Activated CD4-positive, alpha-beta T cell treated with anti-CD3 and anti-CD28 coated beads for 24 hours (primary cell): Measurements from ENCODE around the gene AJUBA.
"Not testable (repeated sequence)": the region's sequence is repeated elsewhere in the genome, so short reads cannot be mapped to it uniquely, and the experiment has no call there.

ENCODE experiments used
- DNase-seq, 2 donors: peaks; one replicate each; pipeline ENCODE4 v3.0.0-alpha.2; 2020; ENCODE audit warnings: low read depth in 2 of 2

The AJUBA gene

DNA sequence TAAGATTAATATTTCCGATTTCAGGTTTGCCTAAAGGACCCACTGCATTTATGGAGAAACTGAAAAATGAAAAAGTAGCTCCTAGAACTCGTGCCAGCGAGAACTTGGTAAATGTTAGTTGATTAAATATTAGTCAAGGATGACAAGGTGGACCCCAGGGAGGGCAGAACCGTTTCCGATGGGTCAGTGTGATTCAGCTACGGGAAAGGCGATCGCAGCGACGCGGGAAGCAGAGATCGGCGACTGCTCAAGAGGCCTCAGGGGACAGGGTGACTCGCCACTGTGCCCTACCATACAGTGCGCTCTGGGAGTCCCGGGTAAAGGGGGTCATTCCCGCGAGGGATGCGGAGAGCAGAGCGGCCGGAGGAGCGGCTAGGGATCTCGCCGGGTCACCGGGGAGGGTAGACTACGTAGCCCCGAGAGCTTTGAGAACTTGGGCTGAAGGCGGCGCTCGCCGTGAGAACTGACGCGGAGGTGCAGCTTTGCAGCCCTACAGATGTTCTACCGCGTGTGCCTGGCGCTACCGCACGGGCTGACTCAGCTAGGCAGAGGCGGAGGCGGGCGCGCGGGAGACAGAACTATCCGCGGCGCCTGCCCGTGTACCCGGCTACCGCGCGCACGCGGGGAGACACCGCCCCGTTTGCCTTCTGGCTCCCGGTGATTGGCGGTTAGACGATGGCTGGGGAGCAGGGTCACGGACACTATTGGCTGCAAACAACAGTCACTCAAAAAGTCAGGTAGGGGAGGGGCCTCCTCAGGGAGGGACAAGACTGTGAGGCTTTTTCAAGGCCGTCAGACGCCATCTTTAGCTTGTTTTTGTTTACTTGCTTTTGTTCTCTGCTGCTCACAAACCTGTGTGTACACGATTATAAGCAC lies 24.4 kb upstream of the AJUBA start:
- DNase-seq = peak; percentile 92 to 94

DNA sequence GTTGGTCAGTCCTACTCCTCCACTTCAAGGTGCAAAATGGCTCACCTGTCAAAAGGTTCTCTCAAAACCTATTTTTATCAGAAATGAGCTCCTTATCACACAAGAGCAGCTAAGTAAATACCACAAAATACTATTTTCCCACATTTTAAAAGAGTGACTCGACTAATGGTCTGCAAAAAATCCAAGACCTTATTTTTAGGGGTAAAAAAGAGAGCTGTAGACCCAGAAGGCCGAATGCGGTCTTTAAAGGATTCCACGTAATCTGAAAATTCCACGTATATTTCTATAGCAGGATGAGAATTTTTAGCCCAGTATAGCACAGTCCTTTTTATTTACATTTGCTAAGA lies 23.8 kb upstream of the AJUBA start:
- no peak for DNase-seq

DNA sequence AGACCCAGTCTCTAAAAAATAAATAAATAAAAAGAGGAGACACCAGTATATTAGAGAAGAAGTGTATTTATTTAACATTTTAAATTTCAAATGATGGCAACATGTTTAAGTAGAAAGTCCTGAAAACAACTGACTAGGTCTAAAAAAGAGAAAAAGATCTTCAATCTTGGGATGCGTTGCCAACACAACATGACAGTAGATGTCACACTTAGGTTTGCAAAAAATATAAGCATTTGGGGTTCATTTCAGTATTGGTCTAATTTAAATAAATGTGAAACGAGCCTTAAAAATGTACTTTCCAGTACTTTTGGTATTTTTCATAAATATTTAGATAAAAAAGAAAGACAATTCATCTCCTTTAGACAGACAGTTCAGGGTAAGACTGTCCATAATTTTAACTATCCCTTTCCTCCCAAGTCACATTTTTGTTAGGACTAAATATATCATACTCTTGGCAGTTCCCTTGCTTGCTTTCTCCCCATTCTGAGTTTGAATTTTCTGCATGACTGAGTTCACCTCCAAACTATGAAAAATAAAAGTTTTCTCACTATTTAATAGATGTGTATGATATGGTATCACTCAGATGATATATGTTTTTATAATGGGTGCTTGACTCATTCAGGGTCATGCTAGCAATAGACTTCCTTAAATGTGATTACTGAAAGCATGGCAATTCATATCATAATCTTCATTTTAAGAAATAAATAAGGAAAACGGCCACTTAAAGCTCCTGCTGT lies 23.3 kb upstream of the AJUBA start:
- no peak for DNase-seq

DNA sequence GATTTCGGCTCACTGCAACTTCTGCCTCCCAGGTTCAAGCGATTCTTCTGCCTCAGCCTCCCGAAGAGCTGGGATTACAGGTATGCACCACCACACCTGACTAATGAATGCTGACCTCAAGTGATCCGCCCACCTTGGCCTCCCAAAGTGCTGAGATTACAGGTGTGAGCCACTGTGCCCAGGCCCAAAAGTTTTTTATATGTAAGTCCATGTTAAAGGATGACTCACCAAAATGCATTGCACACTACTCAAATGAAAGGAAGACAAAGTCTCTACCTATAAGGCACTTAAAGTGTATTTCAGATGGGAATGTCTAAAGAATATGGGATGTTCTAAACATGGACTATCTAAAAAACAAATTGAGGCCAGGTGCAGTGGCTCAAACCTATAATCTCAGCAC lies 21.9 kb upstream of the AJUBA start:
- not testable (repeated sequence) for DNase-seq

DNA sequence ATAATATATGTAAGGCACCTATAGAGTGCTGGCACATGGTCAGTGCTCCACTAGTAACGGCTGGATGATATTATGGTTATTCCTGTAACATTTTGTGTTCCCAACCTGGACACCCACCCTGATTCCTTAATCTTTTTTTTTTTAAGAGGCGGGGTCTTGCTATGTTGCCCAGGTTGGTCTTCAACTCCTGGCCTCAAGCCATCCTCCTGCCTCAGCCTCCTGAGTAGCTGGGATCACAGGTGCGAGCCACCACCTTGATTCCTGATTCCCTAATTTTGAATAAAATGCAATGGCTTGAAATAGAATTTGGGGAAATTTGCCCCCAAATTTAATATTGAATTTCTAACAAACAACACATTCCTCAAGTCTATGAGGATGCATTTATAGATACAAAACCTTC lies 20.2 kb upstream of the AJUBA start:
- no peak for DNase-seq

DNA sequence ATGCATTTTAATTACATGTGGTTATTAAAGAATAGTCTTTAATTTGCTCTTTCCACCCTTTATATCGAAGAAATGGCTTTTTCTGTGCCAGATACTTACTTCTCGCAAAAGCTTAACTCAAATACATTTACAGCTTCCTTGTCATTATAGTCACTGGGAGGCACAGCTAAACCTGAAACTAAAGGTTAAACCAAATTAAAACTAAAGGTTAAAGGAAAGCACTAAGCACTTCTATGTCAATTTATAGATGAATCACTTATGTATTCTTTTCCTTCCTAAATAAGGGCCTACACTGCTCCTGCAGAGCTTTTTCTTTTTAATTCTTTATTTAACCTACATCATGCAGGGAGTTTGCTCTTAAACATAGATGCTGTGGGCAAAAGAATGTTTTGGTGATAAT lies 18.5 kb upstream of the AJUBA start:
- DNase-seq = no peak

DNA sequence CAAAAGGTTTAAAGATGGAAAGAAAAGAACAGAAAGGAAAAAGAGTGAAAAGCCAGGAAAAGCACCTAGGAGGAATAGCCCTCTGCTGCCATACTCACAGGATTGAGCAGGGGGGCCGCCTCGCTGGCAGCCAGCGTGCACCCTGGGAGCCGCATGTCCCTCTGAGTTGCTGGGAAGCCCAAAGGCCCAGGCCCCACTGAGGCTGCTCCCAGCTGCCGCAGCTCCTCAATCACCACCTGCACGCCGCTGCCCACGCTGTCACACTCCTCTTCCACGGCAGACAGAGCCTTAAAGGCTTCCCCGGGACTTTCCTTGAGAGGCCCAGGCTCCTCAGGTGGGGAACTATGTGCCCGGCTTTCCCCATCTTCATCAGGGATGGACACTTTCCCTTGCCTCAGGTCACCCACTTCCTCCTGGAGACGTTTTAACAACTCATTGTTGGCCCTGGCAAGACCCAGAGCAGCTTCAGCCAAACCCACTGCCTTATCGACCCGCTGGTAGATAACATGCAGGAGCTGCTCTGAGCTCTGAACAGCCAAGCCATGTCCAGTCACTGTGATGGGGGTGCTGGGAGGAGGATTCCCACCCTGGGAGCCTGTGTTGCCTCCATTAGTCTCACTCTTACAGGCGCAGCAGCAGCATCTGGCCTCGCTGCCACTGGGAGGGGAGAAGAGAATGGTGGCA lies 16.1 kb upstream of the AJUBA start:
- no peak for DNase-seq

DNA sequence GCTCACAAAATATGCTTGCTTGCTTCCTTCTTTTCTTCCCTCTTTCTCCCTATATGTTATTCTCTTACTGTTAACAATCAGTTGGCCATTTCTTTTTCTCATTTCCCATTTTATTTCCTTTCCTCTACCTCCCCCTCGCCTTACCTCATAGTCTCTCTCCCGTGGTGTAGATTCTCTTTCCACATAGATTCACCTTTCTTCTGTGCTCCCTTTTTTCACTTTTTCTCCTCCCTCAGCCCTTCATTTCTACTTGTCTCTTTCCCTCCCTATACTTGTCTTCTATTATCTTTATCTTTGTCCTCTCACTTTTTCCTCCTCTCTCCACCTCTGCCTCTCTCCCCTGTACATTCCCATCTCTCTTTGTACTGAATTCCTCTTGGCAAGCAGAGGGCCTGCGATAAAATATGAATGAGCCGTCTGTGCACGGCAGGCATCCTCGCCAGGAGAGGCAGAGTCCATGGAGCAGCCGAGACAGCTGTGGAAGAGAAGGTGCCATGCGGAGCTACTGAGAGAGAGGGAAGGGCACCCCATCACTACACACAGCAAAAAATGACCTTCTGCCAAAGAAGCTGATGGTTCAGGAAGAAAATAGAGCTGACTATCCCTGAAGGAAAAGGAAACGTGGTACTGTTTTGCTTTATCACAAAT lies 15.4 kb upstream of the AJUBA start:
- no peak for DNase-seq

DNA sequence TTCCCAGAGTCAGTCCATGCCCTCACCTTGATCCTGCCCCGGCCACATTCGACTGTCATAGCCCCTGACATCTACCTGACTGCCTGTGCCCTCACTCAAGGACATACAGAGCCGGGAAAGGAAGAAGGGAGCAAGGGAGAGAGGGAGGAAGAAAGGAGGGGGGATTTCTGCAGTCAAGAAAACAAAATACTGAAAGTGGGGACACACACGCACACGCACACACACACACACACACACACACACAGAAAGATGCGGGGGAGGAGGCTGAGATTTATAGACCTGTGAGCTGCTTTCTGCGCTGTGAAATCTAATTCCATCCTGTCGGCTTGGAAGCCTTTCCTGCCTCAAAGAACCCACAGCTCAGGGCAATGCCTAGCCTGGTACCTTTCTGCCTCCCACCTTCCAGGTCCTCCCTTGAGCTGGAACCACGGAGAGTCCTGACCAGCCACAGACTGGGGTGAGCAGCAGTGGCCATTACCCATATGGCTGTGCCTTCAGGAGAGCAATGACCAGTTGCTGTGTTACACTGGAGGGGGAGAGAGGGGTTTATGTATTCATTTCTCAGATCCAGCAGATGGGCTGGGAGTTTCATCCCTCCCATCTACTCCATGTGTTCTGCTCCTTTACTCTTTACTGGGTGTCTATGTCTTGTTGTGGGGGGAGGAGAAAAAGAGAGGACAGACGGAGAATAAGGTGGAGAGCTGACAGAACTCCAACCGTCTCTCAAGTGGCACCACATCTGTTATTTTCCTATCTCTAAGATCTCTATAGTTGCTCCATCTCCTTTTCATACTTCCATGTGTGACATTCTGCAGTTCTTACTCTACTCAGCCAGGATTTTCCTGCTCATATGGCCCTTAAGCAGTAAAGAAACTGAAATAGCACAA lies 14.7 kb upstream of the AJUBA start:
- no peak for DNase-seq

DNA sequence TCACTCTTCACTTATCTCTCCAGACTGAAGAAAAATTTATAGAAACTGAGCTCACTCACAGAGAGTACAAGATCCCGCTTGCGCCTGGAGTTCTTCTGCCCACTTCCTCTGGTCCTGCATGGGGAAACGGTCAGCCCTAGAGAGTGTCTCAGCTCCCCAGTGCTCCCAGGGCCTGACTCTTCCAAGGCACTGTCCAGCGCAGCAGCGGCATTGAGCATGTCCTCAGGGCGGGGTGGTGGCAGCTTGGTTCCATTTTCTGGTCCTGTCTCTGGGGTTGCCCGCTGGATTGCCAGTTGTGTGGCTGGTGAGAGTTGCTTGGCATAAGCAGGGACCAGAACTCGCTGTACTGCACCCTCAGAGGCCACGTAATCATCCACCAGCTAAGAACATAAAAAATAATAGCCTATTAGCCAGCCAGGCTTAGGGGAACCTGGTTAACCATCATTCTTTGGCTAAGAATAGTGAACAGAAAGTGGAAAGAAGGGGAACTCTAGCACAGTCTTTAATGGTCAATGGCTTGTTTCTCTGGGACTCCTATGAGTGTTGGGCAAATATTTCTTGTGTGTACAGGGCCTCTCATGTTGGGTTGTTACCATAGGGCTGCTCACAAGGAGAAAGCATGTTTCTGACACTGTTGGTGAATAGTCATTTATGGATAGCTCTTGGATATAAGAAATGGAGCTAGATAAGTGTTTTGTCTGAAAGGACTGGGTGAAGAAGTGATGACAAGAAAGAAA lies 13.7 kb upstream of the AJUBA start:
- no peak for DNase-seq

DNA sequence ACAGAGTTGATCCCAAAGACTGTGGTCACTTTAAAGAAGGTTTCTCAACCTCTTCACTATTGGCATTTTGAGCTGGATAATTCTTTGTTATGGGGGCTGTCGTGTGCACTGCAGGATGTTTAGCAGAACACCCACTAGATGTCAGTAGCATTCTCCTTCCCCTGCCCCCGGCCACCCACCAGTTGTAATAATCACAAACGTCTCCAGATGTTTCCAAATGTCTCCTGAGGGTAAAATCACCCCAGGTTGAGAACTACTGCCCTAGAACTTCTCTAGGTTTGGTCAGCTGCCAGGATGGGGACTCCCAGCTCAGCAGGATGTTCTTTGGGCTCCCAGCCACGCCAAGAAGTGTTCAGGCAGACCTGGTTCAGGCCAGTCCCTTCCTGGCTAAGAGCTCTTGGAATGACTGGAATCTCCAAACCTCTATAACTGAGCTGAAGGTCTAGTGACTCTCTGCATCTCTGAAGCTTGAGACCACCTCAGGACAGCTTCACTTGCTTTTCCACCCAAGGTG lies 12.5 kb upstream of the AJUBA start:
- DNase-seq = no peak

DNA sequence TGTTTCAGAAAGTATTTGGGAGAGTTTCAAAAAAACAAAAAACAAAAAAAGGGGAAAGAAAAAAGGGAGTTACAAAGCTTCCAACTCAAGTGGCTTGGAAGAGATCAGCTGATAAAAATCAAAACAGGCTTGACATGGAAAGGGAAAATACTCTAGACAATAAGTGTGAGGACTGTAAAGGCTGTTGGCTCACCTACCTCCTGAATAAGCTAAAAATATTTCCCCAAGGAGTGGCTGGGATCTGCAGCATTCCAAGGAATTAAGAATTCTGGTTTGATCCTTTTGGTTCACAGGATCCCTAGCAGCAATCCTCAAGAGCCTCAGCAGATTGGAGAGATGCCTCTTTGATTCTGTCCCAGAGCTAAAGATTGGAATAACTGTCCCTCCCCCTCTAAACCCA lies 11.2 kb upstream of the AJUBA start:
- no peak for DNase-seq

DNA sequence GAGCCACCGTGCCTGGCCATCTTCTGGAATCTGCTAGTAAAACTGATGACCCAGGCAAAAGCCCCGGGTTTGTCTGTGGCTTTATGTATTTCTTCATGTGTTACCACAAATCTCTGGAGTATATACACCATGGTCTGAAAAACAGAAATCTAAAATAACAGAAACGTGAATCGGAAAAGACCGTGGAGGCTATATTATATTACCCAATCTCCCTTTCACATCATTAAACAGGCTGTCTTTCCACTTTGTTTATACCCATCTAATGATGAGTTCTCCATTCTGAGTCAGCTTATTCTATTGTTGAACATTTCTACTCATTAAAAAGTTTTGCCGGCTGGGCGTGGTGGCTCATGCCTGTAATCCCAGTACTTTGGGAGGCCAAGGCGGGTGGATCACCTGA lies 9.5 kb upstream of the AJUBA start:
- DNase-seq = no peak

DNA sequence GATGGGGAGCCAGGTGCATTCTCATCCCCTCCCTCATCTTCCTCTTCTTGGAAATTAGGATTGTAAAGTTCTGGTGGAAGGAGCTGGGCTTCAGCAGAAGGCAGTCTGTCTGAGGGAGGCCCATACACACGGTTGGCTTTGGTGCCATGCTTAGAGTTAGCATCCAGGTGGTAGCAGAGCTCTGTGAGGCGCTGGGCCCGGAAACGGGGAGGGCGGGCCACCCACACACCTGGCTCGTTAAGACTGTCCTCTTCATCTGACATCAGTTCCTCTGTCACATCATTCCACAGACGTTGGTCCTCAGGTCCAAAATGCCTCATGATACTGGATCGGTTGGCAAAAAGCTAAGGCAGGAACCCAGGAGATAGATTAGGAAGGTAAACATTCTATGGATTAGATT lies 4.9 kb upstream of the AJUBA start:
- DNase-seq = no peak

DNA sequence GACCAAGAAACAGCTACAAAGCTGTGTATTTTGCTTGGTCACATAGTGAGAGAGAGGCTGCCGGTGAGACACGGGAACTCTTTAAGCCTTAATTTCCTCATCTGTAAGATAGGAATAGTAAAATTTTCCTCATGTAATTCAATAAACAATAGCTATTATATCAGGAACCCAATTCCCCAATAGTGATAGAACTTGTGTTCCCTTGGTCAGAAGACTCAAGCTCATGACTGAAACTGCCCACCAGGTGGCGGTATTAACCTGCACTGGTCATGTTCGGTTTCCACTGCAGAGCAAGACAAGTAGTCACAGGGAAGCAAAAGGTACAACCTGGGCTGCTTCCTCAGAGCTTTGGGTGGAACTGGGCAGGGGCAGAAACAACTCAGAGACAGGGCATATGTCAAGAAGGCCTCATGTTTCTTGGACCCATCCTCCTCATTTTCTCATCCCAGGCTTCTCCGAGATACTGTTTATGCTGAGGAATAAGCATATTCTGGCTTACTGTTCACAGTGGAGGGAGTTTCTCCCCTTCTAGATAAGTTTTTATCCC lies 4.2 kb upstream of the AJUBA start:
- DNase-seq = peak; percentile 85 to 90

DNA sequence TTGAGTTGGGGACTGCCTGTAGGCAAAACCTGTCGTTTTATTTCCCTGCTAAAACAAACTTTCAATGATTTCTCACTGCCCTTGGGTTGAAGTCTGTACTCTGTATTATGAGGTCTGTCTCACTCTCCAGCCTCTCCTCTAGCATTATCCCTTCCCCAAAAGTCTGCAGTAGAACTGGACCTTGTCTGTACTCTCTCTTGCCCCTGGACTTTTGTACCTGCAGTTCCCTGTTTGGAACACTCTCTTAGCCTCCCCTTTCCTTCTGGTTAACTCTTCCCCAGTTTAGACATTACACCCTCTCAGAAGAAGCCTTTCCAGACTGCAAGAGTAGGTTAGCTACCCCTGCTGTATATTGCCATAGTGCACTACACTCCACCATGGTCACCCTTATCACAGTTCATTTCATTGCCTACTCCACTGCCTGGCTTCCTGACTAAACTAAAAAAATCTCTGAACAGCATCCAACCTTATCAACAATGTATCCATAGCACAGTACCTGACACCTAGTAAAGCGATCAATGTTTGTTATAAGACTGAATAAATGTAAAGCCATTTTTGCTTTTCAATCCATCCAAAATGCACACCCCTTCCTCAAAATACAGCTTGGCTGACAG lies 3.6 kb upstream of the AJUBA start:
- no peak for DNase-seq

DNA sequence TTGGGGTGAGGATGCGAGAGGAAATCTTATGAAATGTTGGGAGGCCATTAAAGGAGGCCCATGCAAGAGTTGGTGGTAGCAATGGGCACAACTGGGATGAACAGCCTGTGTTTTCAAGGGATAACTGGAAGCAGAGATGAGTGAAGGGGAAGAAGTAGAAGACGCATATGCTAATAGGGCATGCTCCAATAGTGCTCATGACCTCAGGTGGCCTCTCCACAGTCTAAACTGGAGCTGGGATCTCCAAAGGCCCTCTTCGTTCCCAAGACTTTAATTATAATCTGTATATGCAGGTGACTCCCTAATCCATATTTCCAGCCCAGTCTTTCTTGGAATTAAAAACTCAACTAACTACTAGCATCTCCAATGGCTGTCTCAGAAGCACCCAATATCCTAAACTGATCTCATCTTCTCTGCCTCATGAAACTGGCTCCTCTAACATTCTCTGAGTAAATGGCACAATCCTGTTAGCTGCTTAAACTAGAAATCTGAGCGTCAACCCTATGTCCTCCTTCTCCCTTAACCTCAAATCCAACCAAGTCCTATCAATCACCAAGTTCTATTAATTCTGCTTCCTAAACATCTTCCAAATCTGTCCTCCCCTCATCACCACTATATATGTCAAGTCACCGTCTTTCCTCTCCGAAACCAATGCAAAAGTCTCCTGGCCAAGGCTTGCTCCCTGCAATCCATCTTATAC lies 2.8 kb upstream of the AJUBA start:
- DNase-seq = no peak

DNA sequence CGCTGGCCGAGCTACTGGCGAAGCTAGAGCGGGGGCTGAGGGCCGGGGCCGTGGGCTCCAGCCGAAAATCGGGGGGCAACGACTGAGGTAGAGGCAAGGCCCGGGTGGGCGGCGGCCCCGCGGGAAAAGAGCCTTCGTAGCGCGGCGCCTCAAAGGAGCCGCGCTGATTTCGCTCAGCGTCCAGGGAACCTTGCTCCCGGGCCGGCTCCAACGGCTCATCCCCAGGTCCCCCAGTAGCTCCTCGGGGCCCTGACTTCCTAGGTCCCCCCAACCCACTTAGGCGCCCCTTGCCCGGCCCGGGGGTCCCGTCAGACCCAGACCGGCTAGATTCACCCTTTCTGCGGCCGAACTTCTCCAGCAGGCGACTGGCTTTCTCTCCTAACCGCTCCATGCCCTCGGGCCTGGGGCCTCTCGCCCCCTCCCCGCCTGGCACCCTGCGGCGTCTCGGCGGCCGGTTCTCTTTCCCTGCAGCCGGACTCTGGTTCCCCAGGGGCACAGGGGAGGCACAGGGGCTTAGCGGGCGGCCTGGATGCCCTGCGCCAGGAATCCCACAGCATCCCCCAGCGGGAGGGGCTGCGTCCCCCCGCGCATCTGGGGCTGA lies 375 bp downstream of the AJUBA start:
- DNase-seq = no peak
